ENCODE measurements around the gene PIP4K2B.
"Not testable (repeated sequence)": the region's sequence is repeated elsewhere in the genome, so short reads cannot be mapped to it uniquely, and the experiment has no call there.

Gene PIP4K2B

DNA sequence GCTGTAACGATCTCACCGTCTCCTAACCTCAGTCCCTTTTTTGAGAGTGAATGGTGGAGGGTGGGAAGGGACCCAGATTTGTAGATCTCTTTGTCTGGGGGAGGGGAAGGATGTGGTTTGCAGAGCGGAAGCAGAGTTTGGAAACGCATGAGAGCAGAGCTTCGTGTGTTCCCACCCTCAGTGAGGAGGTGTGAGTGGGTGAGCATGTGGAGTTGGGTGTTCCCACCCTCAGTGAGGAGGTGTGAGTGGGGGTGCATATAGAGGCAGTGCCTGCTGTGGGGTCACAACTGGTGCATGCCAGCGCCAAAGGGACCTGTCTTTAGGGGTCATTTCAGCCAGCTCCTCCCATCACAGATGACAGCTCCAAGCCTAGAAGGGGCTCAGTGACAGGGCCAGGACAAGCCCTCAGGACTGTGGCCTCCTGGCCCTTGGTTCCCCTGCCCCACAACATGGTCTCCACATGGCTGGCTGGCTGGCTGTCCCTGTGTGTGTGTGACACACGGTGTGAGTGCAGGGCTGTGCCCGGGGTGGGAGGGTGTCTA lies 71.0 kb downstream of the PIP4K2B start:
- no peak for FAIRE-seq

DNA sequence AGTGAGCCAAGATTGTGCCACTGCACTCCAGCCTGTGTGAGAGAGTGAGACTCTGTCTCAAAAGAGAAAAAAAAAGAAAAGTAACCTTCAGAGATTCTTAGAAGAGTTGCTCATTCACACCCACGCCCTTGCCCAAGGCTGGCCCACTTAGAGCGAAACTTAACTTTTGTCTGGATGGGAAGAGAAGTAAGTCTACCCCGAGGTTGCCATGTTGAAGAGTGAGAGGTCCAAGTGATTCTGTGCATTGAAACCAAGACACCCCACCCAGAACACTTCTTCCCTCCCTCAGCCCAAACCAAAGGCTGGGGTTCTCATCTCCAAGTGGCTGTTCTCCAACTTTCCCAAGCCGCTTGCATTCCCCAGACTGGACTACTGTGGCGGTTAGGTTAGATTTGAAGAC lies 71.6 kb downstream of the PIP4K2B start:
- no peak for FAIRE-seq

DNA sequence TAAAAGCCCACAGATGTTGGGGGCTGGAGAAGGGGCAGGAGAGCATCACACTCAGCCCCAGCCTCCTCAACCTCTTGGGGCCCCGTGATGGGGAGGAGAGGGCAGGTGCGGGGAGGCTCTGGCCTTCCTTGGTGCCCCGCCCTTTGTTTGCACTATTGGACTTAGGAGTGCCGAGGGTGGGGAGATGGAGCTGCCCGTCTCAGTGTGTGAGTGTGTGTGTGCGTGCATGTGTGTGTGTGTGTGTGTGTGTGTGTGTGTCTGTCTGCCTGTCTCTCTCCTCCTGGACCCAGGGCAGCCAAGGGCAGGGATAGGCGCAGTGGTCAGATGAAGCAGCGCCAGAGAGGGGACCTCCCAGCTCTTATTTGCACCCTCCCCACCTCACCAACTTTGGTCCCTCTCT lies 73.2 kb downstream of the PIP4K2B start:
- FAIRE-seq, result not testable (repeated sequence)

DNA sequence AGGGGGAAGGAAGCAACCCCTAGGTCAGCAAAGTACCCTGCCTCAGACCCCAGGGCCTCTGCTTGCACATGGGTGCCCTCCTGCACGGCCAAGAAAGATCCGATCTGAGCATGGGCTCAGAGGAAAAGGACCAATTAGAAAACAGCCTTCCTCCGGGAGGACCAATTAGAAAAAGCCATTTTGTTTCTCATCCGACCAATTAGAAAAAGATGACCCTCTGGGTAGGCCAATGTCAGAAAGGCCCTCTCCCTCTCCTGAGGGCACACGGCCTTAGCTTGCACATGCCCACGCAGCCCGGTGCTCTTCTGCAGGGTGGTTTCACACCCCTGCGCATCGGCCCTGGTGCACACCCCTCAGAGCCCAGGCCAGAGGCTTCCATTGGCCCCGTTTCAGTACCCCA lies 74.3 kb downstream of the PIP4K2B start:
- no peak for FAIRE-seq

DNA sequence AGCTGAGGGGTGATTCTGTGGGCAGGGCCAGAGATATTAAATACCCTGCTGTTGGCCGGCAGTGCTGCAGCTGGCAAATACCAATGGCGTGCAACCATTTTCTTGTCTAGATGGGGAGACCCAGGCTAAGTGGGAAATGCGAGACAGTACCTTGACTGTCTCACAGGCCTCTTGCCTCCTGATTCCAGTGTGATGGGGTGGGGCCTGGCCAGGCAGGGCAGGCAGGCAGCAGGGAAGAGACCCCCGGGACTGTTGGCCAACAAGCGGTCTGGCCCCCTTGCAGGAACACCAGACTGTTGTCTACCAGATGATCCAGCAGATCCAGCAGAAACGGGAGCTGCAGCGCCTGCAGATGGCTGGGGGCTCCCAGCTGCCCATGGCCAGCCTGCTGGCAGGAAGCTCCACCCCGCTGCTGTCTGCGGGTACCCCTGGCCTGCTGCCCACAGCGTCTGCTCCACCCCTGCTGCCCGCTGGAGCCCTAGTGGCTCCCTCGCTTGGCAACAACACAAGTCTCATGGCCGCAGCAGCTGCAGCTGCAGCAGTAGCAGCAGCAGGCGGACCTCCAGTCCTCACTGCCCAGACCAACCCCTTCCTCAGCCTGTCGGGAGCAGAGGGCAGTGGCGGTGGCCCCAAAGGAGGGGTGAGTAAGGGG lies 74.9 kb downstream of the PIP4K2B start:
- FAIRE-seq, result no peak

DNA sequence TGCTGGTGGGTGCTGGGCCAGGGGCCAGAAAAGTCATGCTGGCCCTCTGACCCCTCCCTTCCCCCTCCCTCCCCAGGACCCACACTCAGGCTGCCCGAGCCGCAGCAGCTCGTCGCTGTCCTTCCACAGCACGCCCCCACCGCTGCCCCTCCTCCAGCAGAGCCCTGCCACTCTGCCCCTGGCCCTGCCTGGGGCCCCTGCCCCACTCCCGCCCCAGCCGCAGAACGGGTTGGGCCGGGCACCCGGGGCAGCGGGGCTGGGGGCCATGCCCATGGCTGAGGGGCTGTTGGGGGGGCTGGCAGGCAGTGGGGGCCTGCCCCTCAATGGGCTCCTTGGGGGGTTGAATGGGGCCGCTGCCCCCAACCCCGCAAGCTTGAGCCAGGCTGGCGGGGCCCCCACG lies 77.6 kb downstream of the PIP4K2B start:
- no peak for FAIRE-seq

DNA sequence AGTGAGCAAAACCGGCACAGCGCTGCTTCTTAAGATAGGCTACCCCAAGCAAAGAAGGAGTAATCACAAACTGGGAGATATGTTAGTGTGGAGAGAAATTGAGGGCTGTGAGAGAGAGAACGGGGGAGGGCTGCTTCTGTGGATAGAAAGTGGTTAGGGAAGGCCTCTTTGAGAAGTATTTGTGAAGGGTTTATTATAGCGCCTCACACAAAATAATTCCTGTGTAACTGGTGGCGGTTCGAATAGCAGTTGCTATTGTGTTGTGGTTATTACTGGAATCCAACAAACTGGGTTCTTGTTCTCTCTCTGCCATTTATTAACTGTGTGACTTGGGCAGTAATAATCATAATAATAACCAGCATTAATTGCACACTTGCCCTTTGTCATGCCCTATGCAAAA lies 78.4 kb downstream of the PIP4K2B start:
- FAIRE-seq, result no peak

DNA sequence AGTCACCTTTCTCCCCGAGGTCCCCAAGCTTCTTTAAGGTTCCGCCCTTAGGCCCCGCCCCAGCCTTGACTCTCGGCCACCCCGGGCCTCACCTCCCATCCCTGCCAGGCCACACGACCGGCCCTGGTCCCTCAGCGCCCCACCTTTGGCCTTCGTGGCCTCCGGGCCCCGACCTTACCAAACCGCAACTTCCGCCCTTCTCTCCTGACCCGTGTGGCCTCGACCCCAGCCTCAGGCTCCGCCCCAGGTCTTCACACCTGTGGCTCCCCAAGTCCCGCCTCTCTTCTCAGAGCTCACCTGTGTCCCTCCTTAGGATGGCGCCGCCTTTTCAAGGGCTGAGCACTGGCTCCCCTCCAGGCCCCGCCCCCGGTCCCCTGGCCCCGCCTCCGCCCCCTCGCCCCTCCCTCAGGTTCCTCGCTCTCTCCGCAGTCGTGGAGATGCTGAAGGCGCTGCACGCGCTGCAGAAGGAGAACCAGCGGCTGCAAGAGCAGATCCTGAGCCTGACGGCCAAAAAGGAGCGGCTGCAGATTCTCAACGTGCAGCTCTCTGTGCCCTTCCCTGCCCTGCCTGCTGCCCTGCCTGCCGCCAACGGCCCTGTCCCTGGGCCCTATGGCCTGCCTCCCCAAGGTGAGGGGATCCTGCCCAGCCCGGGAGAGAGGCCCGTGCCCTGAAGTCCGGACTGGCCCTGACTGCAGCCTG lies 79.3 kb downstream of the PIP4K2B start:
- FAIRE-seq, result no peak

DNA sequence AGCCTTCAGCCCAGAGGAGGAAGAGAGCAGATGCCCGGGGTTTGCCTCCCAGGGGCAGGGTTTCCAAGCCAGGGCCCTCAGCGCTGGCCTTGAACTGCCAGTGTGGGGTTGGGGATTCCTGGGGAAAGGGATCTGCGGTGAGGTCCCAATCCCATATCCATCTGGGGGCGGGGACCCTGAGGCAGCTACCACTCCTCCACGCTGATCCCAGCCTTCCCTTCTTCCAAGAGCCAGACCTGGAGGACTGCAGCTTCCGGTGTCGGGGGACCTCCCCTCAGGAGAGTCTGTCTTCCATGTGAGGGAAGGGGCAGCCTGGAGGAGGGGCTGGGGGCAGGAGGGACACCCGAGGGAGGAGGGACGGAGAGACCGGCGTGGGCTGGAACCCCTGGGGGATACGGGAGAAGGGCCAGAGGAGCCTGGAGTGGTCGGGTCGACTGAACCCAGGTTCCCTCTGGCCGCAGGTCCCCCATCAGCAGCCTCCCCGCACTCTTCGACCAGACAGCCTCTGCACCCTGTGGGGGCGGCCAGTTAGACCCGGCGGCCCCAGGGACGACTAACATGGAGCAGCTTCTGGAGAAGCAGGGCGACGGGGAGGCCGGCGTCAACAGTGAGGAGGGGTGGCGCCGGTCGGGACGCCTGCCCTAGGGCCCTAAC lies 79.9 kb downstream of the PIP4K2B start:
- FAIRE-seq, result no peak

DNA sequence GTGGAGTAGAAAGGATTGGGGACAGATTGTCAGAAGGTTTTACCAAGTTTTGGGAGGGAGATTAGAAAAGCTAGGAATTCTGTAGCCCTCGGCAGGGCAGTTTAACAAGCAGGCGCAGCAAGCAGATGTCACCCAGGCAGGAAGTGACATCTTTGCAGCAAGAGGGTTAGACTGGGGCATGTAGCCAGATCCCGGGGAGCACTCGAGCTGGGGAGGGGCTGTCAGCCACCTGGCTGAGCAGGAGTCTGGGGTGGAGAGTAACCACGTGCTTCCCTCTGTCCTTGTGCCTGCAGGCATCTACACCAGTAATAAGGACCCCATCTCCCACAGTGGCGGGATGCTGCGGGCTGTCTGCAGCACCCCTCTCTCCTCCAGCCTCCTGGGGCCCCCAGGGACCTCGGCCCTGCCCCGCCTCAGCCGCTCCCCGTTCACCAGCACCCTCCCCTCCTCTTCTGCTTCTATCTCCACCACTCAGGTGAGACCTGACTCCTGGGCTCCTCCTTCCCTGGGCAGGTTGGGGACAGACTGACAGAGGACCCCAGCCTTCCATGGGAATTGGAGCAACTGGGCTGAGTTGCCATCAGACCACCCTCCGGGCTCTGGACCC lies 82.1 kb downstream of the PIP4K2B start:
- no peak for FAIRE-seq

DNA sequence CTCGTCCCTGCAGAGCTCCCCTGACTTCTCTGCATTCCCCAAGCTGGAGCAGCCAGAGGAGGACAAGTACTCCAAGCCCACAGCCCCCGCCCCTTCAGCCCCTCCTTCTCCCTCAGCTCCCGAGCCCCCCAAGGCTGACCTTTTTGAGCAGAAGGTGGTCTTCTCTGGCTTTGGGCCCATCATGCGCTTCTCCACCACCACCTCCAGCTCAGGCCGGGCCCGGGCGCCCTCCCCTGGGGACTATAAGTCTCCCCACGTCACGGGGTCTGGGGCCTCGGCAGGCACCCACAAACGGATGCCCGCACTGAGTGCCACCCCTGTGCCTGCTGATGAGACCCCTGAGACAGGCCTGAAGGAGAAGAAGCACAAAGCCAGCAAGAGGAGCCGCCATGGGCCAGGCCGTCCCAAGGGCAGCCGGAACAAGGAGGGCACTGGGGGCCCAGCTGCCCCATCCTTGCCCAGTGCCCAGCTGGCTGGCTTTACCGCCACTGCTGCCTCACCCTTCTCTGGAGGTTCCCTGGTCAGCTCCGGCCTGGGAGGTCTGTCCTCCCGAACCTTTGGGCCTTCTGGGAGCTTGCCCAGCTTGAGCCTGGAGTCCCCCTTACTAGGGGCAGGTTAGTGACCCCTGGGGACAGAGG lies 82.9 kb downstream of the PIP4K2B start:
- FAIRE-seq, result no peak
